HG03469 (cell line): ENCODE results near the gene TENM4.

Experiments used
- ATAC-seq: cut with Tn5 transposase; IDR thresholded peaks from one replicate; pipeline ENCODE4 v1.9.1; 2021; ENCODE audit warnings: mild to moderate bottlenecking, moderate library complexity, moderate number of reproducible peaks; ENCODE audit not compliant: unreplicated experiment

Gene TENM4

DNA sequence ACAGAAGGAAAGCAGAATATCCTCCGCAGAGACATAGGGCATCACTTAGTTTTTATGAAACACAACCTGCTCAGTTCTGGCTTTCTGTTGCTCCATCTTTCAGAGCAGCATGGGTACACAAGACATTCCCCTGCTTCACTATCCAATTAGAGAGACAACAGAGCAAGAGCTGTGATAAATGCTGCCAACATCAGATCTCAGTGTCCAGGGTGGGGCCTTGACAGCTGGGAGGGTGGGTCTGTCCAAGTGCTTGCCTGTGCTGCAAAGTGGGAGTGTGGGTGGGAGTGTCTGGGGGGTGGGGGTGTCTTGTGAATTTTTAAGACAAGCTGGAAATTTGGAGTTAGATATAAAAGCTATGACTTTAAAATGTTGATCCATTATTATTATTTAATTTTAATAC lies 369.6 kb downstream of the TENM4 start:
- no peak for ATAC-seq

DNA sequence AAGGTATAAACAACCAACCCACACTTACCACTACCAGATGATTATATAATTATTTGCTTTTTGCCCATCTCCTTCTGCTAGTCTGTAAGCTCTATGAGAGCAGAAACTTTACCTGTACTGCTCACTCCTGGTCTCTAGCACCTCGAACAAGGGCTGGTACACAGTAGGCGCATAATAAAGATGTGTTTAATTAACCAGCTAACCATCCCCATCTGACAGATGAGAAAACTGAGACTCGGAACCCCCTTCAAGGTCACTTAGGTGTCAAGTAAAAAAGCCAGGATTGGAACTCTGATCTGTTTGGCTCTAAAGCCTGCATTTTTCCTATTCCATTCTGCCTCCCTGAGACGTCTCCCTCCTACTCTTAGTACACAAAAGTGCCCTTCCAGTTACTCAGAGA lies 370.3 kb downstream of the TENM4 start:
- ATAC-seq: no peak

DNA sequence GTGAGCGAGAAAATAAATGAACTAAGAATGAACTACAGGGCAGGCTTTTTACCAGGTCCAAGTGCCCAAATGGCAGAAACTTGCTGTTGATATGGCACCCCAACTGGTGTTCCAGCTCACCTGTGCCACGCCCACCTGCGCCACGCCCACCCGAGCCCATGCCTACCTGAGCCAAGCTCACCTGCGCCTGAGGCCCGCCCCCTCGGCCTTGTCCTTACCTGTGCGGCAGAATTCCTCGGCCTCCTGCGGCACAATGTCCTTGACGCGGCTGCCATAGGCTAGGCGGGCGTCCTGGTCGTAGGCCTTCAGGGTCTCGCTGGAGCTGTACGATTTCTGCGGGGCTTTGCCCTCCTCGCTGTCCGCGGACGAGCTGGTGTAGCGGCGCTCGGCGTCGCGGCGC lies 371.3 kb downstream of the TENM4 start:
- ATAC-seq: no peak

DNA sequence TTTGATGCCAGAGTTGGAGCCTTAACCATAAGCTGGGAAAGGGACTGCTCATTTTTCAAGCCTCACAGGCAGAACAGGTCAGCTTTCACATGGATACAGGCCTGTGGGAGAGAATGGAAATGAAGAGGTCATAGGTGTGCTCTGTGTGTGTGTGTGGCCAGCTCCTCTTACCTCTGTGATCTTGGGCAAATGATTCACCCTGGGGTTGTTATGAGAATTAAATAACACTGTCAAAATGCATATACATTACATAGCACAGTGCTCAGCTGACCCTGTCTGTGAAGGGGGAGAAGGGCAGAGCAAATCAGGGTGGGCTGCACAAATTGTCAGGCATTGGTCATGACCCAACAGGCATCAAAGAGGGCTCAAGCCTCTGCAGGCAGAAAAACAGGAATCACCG lies 372.5 kb downstream of the TENM4 start:
- ATAC-seq: no peak

DNA sequence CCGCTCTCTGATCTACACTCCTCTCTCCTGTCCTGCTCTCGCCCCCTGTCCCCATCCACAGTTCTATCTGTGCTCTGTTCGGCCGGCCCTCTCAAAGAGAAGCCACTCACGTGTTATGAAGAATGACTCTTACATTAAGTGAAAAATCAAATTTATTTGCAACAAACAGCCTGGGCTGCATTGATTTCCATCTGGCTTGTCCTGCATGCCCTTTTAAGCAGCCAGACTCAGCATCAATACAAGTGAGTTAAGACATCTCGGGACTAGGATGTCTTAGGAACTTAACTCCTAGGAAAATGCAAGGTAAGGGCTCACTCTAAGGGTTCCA lies 373.5 kb downstream of the TENM4 start:
- no peak for ATAC-seq

DNA sequence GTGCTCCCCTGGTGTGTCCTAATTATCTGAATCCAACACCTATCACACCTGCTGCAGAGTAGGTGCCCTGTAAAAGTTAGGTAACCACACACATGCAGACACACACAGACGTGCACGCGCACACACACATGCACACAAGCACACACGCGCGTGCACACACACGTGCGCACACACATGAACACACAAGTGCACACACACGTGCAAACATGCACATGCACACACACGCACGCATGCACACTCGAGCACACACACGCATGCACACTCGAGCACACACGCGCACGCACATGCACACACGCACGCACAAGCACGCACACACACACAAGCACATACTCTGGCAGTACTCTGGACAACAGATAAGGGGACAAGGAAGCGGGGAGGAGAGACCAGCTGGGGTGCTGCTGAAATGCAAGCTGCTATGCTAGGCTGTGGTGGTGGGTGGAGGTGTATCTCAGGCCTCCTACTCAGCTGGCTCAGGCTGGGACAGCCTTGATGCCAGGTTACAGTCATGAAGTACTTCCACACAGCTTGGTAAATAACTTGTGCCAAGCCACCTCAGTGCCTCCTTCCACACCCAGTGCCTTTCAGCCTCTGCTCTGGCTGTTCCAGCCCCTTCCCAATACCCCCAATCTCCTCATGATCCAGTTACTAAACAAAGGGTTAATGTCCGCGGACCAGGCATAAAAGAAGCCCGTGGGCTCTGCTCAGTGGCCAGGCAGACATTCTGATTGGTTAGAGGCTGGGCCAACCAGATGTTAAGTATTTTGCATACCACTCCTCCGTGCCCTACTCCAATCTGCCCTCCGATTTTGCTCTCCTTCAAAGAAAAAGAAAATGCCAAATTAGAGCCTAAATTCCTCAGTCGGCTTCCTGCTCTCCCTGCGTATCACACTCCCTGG lies 374.1 kb downstream of the TENM4 start:
- no peak for ATAC-seq

DNA sequence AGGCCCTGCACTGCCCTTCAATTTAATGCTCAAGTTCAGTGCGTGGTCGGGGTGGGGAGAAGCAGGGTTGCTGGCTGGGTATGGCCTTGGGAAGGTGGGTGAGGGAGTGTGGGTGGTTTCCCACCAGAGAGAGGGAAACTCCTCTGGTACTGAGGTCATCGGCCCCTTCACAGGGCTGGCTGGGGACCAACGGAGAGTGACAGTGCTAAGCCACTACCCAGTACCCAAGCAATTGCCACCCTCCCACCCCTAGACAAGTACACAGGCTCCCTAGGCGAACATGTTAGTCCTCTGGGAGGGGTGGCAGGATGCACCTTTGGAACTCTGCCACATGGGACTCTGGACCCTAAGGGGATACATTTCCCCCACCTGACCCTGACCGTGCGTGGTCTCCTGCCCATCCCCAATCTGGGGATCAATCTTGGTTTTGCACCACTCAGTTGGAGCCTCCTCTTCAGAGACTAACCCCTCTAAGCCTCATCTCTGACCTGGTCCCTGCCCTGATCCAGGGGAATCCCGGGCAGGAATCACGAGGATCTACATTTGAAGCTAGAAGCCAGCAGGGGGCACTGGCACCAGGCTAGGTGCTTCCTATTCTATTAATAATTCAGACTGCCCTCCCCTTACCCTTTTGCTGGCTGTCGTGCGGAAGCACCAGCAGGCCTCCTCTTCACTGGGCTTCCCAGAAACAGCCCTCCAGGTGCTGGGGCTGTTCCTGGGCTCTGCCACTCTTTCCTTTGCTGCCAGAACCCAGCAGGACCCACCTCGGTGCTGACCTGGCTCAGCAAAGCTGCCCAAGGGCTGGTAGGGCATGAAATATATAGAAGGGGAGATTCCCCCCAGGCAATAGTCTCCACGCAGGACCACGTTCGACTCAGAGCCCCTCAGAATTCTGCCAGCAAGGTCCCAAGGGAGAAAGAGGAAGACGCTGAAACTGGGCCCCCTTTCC lies 377.7 kb downstream of the TENM4 start:
- no peak for ATAC-seq

DNA sequence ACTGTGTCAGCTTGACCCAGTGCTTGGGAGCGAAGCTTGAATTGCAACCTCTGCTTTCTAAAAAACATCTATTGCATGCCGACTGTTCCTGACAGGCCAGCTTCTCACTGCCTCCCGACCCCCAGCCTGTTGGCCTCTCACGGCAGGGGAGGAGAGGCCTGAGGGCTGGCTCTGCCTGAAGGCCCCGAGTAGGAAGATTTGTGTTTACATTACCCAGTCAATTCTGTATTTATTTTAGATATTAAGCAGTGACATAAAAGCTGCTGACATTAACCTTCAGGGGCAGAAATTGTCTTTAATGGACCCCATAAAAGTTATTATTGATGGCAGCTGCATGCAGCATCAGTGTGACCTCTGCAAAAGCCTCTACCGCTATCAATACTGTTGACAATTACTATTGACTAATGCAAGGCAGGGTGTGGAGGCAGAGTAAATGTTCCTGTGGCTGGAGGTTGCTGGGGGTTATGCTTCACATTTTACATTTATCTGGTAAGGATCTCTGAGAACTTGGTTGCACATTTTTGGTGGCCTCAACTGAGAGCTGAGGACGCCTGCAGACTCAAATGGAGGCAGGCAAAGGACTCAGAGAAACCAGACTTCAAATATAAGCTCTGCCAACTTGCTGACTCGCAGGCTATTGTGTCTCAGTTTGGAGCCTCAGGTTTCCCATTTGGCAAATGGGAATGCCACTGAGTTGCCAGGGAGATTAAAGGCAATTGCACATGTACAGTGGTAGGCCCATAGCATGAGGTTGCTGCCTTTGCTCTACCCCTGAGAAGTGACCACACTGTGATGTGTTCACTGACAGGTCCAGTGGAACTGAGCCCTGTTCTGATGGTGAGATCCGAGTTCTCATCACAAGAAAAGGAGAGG lies 380.5 kb downstream of the TENM4 start:
- no peak for ATAC-seq

DNA sequence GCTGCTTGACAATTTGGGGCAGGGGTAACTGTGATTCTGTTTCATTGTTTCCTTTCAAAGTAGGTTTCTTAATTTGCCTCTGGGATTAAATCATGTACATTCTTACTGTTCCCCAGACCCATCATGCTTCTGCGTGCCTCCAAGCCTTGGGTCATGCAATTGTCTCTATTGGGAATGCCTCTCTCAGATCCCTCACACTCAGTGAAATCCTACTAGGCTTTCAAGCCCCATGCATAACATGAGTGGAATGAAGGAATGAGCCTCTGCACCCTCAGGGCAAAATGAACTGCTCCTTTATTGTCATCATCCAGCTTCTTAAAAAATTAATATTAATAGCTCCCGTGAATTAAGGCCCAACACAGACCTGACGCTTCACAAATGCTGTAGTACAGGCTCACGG lies 381.7 kb downstream of the TENM4 start:
- ATAC-seq: no peak

DNA sequence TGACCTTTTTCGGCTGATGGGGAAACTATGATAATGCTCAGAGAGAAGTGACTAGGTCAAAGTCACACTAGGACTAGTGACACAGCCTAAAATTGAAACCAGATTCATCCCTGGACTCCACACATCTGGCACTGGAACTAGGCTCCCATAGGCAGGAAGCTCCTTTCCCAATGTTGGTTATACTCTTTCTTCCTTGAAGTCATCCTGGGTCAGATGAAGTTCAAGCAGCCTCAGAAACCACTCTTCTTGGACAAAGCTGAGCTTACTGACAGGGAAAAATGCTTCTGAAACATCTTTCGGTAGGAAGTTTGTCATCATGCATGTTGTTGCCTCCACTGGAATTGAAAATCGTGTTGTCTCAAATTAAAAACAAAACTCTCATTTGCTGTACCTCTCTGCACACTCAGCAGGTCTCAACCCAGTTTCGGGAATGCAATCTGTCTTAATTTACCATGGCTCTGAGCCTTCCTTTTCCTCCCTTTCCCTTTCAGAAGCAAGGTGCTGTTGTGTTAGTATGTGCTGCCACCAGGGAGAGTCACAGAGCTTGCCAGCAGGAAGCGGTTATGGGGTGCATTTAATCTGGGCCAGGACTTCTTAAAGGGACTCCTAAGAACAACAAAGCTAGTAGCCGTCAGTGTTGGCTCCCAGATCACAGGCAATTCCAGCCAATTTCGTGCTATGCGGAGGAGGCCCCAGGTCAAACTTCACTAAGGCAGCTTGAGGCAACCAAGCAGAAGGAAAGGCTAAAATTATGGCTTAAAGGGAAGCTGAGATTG lies 384.8 kb downstream of the TENM4 start:
- no peak for ATAC-seq

DNA sequence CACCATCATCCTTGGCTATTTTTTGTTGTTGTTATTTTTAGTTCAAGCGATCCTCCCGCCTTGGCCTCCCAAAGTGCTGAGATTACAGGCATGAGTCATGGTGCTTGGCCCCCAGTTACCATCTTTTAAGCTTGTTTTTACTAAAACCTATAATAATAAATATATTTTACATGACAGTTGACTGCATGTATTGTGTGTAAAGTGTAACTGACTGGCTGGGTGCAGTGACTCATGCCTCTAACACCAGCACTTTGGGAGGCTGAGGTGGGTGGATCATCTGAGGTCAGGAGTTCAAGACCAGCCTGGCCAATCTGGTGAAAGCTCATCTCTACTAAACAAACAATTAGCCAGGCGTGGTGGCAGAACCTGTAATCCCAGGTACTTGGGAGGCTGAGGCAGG lies 386.2 kb downstream of the TENM4 start:
- ATAC-seq: no peak

DNA sequence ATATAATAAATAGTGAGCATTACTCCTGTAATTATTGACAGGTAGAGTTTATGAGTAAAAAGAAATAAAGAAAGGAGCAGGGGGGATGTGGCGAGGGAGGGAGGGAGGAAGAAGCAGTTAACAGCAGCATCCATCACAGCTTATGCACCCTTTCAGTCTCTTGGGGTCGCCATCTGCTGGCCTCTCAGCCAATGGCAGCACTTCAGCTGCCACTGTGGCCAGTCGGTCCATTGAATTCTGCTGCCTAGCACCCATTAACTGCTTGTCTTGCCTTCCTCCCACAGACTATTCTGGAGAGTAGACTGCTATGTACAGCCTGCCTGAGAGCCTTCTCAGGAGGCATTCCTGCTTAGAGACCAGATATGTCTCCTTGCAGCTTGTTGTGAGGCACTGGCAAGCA lies 388.3 kb downstream of the TENM4 start:
- no peak for ATAC-seq

DNA sequence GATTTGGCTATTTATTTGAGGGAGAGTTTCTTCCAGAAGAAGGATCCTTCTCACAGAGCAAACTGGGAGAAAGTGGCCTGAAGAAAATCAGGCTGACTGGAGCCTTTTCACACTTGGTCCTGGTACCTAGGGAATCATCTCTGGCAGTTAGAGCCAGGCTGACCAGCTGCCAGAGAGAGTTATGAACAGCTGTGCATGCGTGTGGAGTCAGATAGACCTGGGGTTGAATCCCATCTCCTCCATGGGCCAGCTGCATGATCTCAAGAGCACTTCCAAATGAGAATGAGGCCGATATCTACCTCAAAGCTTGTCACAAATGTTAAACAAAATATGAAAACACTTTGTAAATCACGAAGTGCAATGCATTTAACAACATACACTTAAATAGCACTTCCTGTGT lies 390.0 kb downstream of the TENM4 start:
- no peak for ATAC-seq

DNA sequence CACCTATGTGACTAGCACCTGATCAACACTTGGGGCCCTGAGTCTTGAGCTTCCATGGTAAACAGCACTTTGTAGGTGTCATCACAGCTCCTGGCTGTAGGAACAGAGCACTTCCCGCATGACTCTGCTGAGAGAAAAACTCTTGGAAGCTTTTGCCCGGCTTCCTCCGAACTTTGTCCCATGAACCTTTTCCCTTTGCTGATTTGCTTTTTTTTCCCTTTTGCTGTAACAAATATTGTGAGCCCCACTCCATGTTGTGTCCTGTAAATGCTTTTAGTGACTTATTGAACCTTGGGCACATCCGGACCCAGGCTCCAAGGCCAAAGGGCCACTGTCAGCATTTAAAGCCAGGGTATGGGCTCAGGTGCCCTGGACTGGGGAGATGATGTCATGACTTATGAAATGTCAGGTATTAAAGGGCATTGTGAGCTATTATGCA lies 391.1 kb downstream of the TENM4 start:
- no peak for ATAC-seq

DNA sequence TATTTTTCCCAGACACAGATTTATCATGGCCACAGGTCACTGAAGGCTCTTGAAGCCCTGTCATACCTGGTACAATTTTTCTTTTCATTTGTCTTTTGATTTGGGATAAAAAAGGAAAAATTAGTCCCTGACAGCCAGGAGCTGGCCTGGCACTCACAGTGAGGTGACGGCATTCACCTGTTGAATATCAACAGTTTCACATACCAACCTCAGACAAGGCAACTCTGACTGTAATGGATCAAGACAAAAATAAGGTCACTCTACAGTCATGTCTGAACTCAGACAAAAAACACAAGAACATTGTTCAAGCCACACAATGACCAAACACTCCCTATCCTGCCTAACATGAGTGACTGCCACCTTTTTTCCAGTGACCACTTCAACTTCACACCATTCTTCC lies 392.9 kb downstream of the TENM4 start:
- no peak for ATAC-seq

DNA sequence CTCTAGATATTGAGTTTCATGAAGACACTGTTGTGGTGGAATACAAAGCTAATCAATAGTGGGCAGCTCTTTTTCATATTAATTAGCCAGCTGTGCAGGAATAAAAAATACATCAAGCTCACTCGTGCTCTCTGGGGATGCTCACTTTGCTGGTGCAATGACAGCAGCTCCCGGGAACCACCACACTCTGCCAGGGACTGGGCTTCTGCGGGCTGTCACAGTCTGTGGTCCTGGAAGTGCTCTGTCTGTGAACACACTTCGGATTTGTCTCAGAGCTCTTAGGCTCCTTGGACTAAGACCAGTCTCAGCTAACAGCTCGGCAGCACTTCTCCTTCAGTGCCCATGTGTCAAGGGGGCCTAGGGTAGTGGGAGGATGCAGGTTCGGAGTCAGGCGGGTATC lies 393.5 kb downstream of the TENM4 start:
- no peak for ATAC-seq

DNA sequence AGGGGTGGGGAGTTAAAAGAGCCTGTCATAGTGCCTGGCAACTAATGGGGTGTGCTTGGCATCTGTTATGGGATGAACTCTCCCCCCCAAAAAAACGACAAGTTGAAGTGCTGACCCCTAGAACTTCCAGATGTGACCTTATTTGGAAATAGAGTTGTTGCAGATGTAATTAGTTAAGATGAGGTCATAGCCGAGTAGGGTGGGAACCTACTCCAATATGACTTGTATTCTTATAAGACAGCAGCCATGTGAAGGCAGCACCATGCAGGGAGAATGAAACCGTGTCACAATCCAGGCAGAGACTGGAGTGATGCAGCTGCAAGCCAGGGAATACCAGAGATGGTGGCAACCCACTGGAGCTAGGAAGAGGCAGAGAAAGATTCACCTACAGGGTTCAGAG lies 394.5 kb downstream of the TENM4 start:
- no peak for ATAC-seq

DNA sequence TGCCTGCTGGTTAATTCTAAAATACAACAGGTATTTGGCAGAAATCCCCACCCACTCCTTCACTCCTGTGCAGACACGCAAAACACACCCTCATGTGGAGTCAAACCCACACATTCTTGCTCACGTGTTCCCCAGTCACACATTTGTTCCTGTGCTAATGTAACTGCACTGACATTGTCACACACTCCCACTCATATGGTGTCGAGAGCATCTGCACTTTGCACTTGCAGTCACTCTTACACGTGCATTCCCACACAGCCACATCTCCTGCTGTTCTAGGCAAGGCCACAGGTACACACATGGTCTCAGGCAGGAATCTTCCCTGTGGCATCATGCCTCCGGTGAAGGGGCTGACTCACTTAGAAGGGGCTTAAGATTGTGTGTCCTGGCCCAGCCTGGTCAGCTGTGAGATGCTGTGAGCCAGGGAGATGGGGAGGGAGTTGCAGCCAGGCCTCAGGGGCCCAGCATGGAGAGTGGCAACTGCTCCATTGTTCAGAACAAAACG lies 395.0 kb downstream of the TENM4 start:
- ATAC-seq: peak; percentile 50

DNA sequence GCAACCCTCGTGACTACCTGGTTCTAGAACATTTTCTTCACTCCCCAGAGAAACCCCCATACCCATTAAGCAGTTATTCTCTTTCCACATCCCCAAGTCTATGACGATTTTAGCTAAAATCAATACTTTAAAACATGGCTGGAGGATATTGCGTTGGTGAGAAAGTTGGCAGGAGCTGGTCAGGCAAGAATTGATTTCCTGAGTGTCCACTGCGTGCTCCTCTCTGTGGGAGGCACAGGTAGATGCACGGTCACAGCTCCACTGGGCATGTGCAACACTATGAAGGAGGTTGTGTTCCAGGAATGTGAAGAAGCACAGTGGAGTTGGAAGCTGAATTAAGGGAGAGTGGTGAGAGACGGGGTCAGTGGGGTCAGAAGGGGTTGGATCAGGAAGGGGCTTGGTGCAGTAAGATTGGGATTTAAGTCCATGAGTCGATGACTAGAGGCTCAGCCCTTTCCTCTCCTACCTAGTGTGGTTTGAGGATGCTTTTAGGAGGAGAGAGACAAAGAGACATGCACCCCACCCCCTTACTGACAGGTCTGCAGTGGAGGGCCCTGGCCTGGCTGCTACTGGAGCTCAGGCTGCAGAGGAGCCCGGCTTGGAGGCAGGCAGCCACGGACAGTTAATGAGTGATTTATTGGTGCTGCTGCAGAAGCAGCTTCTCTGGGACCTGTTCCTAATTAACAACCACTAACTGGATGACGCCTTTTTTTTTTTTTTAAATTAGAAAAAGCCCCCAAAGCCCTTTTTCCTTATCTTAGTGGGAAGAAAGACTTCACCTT lies 395.6 kb downstream of the TENM4 start:
- no peak for ATAC-seq
